Smooth muscle cell (in vitro differentiated cells): ENCODE data around the gene JAKMIP1. TPM values are rescaled to one million over a fixed set of nuclear protein-coding genes. Genes with fewer than 3 reads are reported as not detected.
"Not testable (repeated sequence)": the region's sequence is repeated elsewhere in the genome, so short reads cannot be mapped to it uniquely, and the experiment has no call there.

Source experiments
- DNase-seq: peaks from one replicate; lab custom pipeline; 2025; ENCODE audit not compliant: unreplicated experiment; lab: John Stamatoyannopoulos, UW
- H2AFZ ChIP-seq: fragments of 200-600 bp; sonication (generic); 2 replicates; pipeline ENCODE4 v1.6.0; 2016; ENCODE audit warnings: antibody characterized with exemption, low read depth, mild to moderate bottlenecking
- H3F3A ChIP-seq: fragments of 200-600 bp; sonication (generic); 2 replicates; pipeline ENCODE4 v1.6.0; 2017; ENCODE audit warnings: antibody characterized with exemption, low read depth
- H3K27ac ChIP-seq: fragments of 200-600 bp; sonication (generic); 2 replicates; pipeline ENCODE4 v1.5.1; 2016; ENCODE audit warnings: low read depth, mild to moderate bottlenecking
- H3K27me3 ChIP-seq: fragments of 200-600 bp; sonication (generic); 2 replicates; pipeline ENCODE4 v1.6.1; 2016; ENCODE audit warnings: low read depth, mild to moderate bottlenecking
- H3K36me3 ChIP-seq: fragments of 200-600 bp; sonication (generic); 2 replicates; pipeline ENCODE4 v1.5.1; 2016; ENCODE audit warnings: low read depth
- H3K4me1 ChIP-seq: fragments of 200-600 bp; sonication (generic); 2 replicates; pipeline ENCODE4 v1.5.1; 2016; ENCODE audit warnings: low read depth
- H3K4me2 ChIP-seq: fragments of 200-600 bp; sonication (generic); 2 replicates; pipeline ENCODE4 v1.6.0; 2016; ENCODE audit warnings: mild to moderate bottlenecking
- H3K4me3 ChIP-seq: fragments of 200-600 bp; sonication (generic); 2 replicates; pipeline ENCODE4 v1.5.1; 2016; ENCODE audit warnings: mild to moderate bottlenecking
- H3K79me2 ChIP-seq: fragments of 200-600 bp; sonication (generic); 2 replicates; pipeline ENCODE4 v1.6.0; 2016; ENCODE audit warnings: low read depth, mild to moderate bottlenecking
- H3K9ac ChIP-seq: fragments of 200-600 bp; sonication (generic); 2 replicates; pipeline ENCODE4 v1.6.0; 2016; ENCODE audit warnings: low read depth
- H3K9me3 ChIP-seq: fragments of 200-600 bp; sonication (generic); replicated peaks from 2 replicates; pipeline ENCODE4 v1.5.1; 2016; ENCODE audit warnings: low read depth
- H4K20me1 ChIP-seq: fragments of 200-600 bp; sonication (generic); 2 replicates; pipeline ENCODE4 v1.6.0; 2016; ENCODE audit warnings: low read depth
- CTCF ChIP-seq: fragments of 200-600 bp; sonication (generic); IDR thresholded peaks from 2 replicates; pipeline ENCODE4 v1.5.1; 2017; ENCODE audit warnings: borderline replicate concordance, mild to moderate bottlenecking, antibody characterized with exemption; ENCODE audit not compliant: insufficient read depth, poor library complexity, severe bottlenecking
- WGBS: methylation state at CpG from one replicate; pipeline ENCODE4 v1.1.7; 2016; ENCODE audit warnings: low lambda C conversion rate; 5-methylcytosine and 5-hydroxymethylcytosine counted together
- polyA plus RNA-seq: library from polyadenylated mRNA; unstranded; fragments of >200 nt; fragmentation: Nextera tagmentation; extraction: Ambion mirVana; gene quantifications from 2 replicates; pipeline ENCODE4 v1.2.1, GENCODE V29; 2016
- total RNA-seq: library from RNA; depleted of rRNA; stranded (reverse); fragments of >200 nt; gene quantifications from 2 replicates; pipeline ENCODE4 v1.2.3, GENCODE V29; 2014

Gene JAKMIP1
- total and polyA plus RNA-seq, 2 experiments from 2014 or later = 0.64 TPM; not detected in 1

GRCh38 chr4:6216588-6216987 lies 16.2 kb upstream of the JAKMIP1 start:
- Histone ChIP-seq H3K79me2 (no peaks in the 10 kb centered on the region), H2AFZ (no peak overlapping the region), H3K4me3 (no peak overlapping the region), H3K9me3 (no peaks in the 10 kb centered on the region), H4K20me1 (no peaks in the 10 kb centered on the region), H3K9ac (no peak overlapping the region), H3F3A (no peaks in the 10 kb centered on the region), H3K4me1 (no peaks in the 10 kb centered on the region), H3K27me3 (peaks cover 49% of the 10 kb centered on the region), H3K36me3 (no peaks in the 10 kb centered on the region), H3K4me2 (no peak overlapping the region), H3K27ac (no peak overlapping the region)
- no peak for DNase-seq
- TF ChIP-seq CTCF = no peak
- WGBS = 82% methylated on average over 3 of the region's 3 CpGs

GRCh38 chr4:6209921-6210320 lies 9.6 kb upstream of the JAKMIP1 start:
- Histone ChIP-seq H3K36me3 (no peaks in the 10 kb centered on the region), H3K9ac (no peak overlapping the region), H3K79me2 (no peaks in the 10 kb centered on the region), H3K4me1 (no peaks in the 10 kb centered on the region), H4K20me1 (no peaks in the 10 kb centered on the region), H3K27ac (no peak overlapping the region), H3K4me2 (no peak overlapping the region), H3K27me3 (peaks cover 6% of the 10 kb centered on the region), H2AFZ (no peak overlapping the region), H3K4me3 (no peak overlapping the region), H3F3A (no peaks in the 10 kb centered on the region), H3K9me3 (no peaks in the 10 kb centered on the region)
- WGBS = 84% methylated on average over 4 of the region's 4 CpGs
- no peak for DNase-seq
- TF ChIP-seq CTCF = no peak

GRCh38 chr4:6209291-6209690 lies 8.9 kb upstream of the JAKMIP1 start:
- H3K4me1 ChIP-seq, H3K36me3 ChIP-seq, H4K20me1 ChIP-seq, H3K4me2 ChIP-seq, H3K9ac ChIP-seq, H3K27me3 ChIP-seq, H3K79me2 ChIP-seq, H3K4me3 ChIP-seq, H2AFZ ChIP-seq, H3K27ac ChIP-seq, DNase-seq, H3F3A ChIP-seq, H3K9me3 ChIP-seq: not testable (repeated sequence)
- 88% methylated on average over 4 of the region's 4 CpGs for WGBS

GRCh38 chr4:6208416-6208815 lies 8.1 kb upstream of the JAKMIP1 start:
- H3K79me2 ChIP-seq = no peaks in the 10 kb centered on the region
- H3K27ac ChIP-seq = no peak overlapping the region
- no peaks in the 10 kb centered on the region for H3K9me3 ChIP-seq
- no peak overlapping the region for H3K4me3 ChIP-seq
- no peaks in the 10 kb centered on the region for H3K36me3 ChIP-seq
- no peaks in the 10 kb centered on the region for H3F3A ChIP-seq
- WGBS = 81% methylated on average over 6 of the region's 6 CpGs
- DNase-seq = no peak
- no peaks in the 10 kb centered on the region for H4K20me1 ChIP-seq
- no peak overlapping the region for H3K4me2 ChIP-seq
- H3K9ac ChIP-seq = no peak overlapping the region
- H3K27me3 ChIP-seq = peaks cover 9% of the 10 kb centered on the region
- TF ChIP-seq CTCF = no peak
- H2AFZ ChIP-seq = no peak overlapping the region
- no peaks in the 10 kb centered on the region for H3K4me1 ChIP-seq
